Ishikawa (cell line): ENCODE results near the gene JPT2.

ENCODE experiments used
- CEBPB ChIP-seq: IDR thresholded peaks from 2 replicates; pipeline ENCODE4 v1.6.1; 2012
- CREB1 ChIP-seq: IDR thresholded peaks from 2 replicates; pipeline ENCODE4 v1.6.1; 2012; ENCODE audit warnings: low read depth
- EGR1 ChIP-seq: IDR thresholded peaks from 2 replicates; pipeline ENCODE4 v1.6.1; 2012
- EP300 ChIP-seq: IDR thresholded peaks from 2 replicates; pipeline ENCODE4 v1.6.1; 2012; ENCODE audit warnings: borderline replicate concordance
- FOXM1 ChIP-seq: IDR thresholded peaks from 2 replicates; pipeline ENCODE4 v1.6.1; 2012; ENCODE audit warnings: low read depth, borderline replicate concordance
- NFIC ChIP-seq: IDR thresholded peaks from 2 replicates; pipeline ENCODE4 v1.6.1; 2012
- RAD21 ChIP-seq: IDR thresholded peaks from 2 replicates; pipeline ENCODE4 v1.6.1; 2012; ENCODE audit warnings: low read depth
- REST ChIP-seq: IDR thresholded peaks from 2 replicates; pipeline ENCODE4 v1.6.1; 2012; ENCODE audit warnings: low read depth, mild to moderate bottlenecking
- TAF1 ChIP-seq: IDR thresholded peaks from 2 replicates; pipeline ENCODE4 v1.6.1; 2012; ENCODE audit warnings: low read depth, mild to moderate bottlenecking
- TCF12 ChIP-seq: IDR thresholded peaks from 2 replicates; pipeline ENCODE4 v1.6.1; 2012; ENCODE audit warnings: low read depth
- TEAD4 ChIP-seq: IDR thresholded peaks from 2 replicates; pipeline ENCODE4 v1.6.1; 2012
- USF1 ChIP-seq: IDR thresholded peaks from 2 replicates; pipeline ENCODE4 v1.6.1; 2012
- YY1 ChIP-seq: IDR thresholded peaks from 2 replicates; pipeline ENCODE4 v1.6.1; 2012; ENCODE audit warnings: low read depth
- ZBTB7A ChIP-seq: IDR thresholded peaks from 2 replicates; pipeline ENCODE4 v1.6.1; 2012; ENCODE audit warnings: low read depth
- TF ChIP-seq, protein P1 (sequence below): IDR thresholded peaks from 2 replicates; pipeline ENCODE4 v1.6.1; 2012

Gene JPT2

GRCh38 chr16:1666316-1666715, 11.8 kb upstream of the JPT2 start:
- TF ChIP-seq YY1 (no peak), EGR1 (no peak), RAD21 (no peak), CREB1 (no peak)
- TF ChIP-seq, protein P1, sequence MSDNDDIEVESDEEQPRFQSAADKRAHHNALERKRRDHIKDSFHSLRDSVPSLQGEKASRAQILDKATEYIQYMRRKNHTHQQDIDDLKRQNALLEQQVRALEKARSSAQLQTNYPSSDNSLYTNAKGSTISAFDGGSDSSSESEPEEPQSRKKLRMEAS = no peak

GRCh38 chr16:1667271-1667670, 10.8 kb upstream of the JPT2 start:
- TF ChIP-seq REST = no peak
- no peak for TF ChIP-seq TEAD4
- no peak for TF ChIP-seq YY1
- TF ChIP-seq RAD21 = no peak
- TF ChIP-seq CREB1 = no peak
- TF ChIP-seq CEBPB = no peak

DNA sequence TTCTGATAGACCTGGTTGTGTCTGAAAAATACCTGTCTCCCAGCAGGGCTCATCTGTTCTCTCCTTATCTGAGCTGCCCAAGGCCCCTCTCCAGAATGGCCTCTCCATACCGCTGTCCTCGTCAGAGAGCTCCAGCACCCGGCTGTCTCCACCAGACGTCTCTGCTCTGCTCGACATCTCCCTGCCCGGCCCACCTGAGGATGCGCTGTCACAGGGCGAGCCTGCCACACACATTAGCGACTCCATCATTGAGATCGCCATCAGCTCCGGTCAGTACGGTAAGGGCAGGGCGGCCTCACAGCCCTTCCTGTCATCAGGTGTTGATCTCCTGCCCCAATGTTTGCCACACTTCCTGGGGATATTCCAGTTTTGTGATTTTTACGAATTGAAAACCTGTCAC, 10.2 kb upstream of the JPT2 start:
- TF ChIP-seq USF1 (no peak), CREB1 (no peak), RAD21 (no peak), TAF1 (no peak), REST (no peak), TCF12 (no peak)
- TF ChIP-seq, protein P1 = no peak

DNA sequence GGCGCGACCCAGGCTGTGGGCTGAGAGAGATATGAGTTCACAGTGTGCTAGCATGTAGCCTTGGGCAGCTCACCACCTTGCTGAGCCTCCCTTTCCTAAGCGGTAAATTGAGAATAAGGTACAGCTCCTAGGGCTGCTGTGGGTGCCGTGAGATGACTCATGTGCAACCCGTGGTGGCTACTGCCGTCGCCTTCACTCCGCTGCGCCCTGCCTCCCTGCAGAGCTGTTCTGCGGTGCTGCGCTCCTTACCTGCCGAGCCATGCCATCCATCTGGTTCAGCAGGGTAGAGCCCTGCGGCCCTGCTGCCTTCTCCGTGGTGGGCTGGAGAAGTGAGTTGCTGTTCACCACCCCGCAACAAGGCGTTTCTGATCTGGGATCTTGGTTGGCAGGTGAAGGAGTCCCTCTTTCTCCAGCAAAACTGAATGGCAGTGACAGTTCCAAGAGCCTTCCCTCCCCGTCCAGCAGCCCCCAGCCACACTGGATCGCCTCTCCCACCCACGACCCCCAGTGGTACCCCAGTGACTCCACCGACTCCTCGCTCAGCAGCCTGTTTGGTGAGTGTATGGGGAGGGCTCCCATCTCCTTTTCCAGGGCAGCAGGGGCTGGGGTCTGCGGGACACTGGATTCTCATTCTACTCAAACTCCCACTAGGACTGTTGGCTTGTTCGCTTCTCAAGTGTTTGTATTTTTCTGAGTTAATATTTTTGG, 9.3 kb upstream of the JPT2 start:
- TF ChIP-seq TCF12 (no peak), ZBTB7A (no peak), TAF1 (no peak), RAD21 (no peak), USF1 (no peak), TEAD4 (no peak), CEBPB (no peak), CREB1 (no peak), NFIC (no peak), REST (no peak), EGR1 (no peak)
- TF ChIP-seq, protein P1 = no peak

DNA sequence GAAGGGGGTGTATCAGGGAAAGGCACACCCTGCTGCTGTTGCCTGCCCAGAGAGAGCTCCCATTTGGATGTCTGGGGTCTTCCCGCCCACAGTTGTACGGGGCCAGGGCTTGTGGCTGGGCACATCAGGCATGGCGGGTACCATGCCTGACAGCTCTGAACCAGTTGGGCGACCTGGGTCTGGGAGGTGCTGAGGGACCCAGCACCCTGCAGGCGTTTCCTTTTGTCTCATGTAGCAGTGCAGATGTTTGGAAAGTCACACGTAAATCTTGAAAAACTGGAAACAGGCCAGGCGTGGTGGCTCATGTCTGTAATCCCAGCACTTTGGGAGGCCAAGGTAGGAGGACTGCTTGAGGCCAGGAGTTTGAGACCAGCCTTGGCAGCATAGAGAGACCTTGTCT, 8.4 kb upstream of the JPT2 start:
- TF ChIP-seq TAF1 (no peak), USF1 (no peak), ZBTB7A (no peak), REST (no peak), EGR1 (no peak), EP300 (no peak), FOXM1 (no peak), CEBPB (no peak)
